Osteocyte (in vitro differentiated cells): ENCODE measurements around the gene PTPRC. TPM values are rescaled to one million over a fixed set of nuclear protein-coding genes. Genes with fewer than 3 reads are reported as not detected.

ENCODE experiments used
- DNase-seq: peaks from one replicate; pipeline ENCODE4 v3.0.0; 2021; ENCODE audit warnings: mixed read lengths; ENCODE audit not compliant: unreplicated experiment; ENCODE audit errors: extremely low spot score
- H3K27ac Mint-ChIP-seq: one replicate; pipeline ENCODE4 v1.8.0; 2021; ENCODE audit warnings: mild to moderate bottlenecking, mixed read lengths; ENCODE audit not compliant: unreplicated experiment
- H3K27me3 Mint-ChIP-seq: one replicate; pipeline ENCODE4 v1.8.0; 2021; ENCODE audit warnings: mixed read lengths; ENCODE audit not compliant: unreplicated experiment
- H3K36me3 Mint-ChIP-seq: one replicate; pipeline ENCODE4 v1.8.0; 2021; ENCODE audit warnings: mixed read lengths; ENCODE audit not compliant: unreplicated experiment
- H3K4me1 Mint-ChIP-seq: one replicate; pipeline ENCODE4 v1.8.0; 2021; ENCODE audit warnings: mixed read lengths; ENCODE audit not compliant: unreplicated experiment
- H3K4me3 Mint-ChIP-seq: one replicate; pipeline ENCODE4 v1.8.0; 2021; ENCODE audit warnings: mild to moderate bottlenecking, moderate library complexity, mixed read lengths; ENCODE audit not compliant: unreplicated experiment
- H3K9me3 Mint-ChIP-seq: one replicate; pipeline ENCODE4 v1.8.0; 2021; ENCODE audit warnings: mixed read lengths; ENCODE audit not compliant: unreplicated experiment
- CTCF ChIP-seq: fragments of 200-600 bp; sonication (generic); IDR thresholded peaks from 2 replicates; pipeline ENCODE4 v1.5.0; 2021; ENCODE audit warnings: antibody characterized with exemption, mild to moderate bottlenecking, moderate library complexity
- total RNA-seq: library from RNA; stranded (reverse); gene quantifications from 2 replicates; pipeline ENCODE4 v1.2.1, GENCODE V29; 2021

Gene PTPRC
- total RNA-seq, 1 donor from 2014 or later, result not detected

- peaks cover 5% of the 10 kb centered on the region for H3K9me3 Mint-ChIP-seq
- H3K4me1 Mint-ChIP-seq, result peaks cover 9% of the 10 kb centered on the region
- no peak for DNase-seq
- no peaks in the 10 kb centered on the region for H3K27me3 Mint-ChIP-seq
- no peak overlapping the region for H3K27ac Mint-ChIP-seq
- H3K36me3 Mint-ChIP-seq, result no peaks in the 10 kb centered on the region
- no peak for TF ChIP-seq CTCF
- no peak overlapping the region for H3K4me3 Mint-ChIP-seq
Observed at GRCh38 chr1:198627436-198628066, 11.3 kb upstream of the PTPRC start.

GRCh38 chr1:198628067-198628455 lies 10.8 kb upstream of the PTPRC start:
- no peaks in the 10 kb centered on the region for H3K27me3 Mint-ChIP-seq
- H3K36me3 Mint-ChIP-seq, result no peaks in the 10 kb centered on the region
- no peak overlapping the region for H3K4me3 Mint-ChIP-seq
- peak overlapping the region; percentile 13 for H3K27ac Mint-ChIP-seq
- no peak for TF ChIP-seq CTCF
- H3K4me1 Mint-ChIP-seq, result peaks cover 9% of the 10 kb centered on the region
- H3K9me3 Mint-ChIP-seq, result peaks cover 5% of the 10 kb centered on the region
- no peak for DNase-seq

- no peak for DNase-seq
- Mint-ChIP-seq H3K27ac (no peak overlapping the region), H3K4me3 (no peak overlapping the region), H3K36me3 (no peaks in the 10 kb centered on the region), H3K27me3 (no peaks in the 10 kb centered on the region), H3K4me1 (peaks cover 6% of the 10 kb centered on the region), H3K9me3 (peaks cover 5% of the 10 kb centered on the region)
- no peak for TF ChIP-seq CTCF
Observed at GRCh38 chr1:198629610-198630009, 9.2 kb upstream of the PTPRC start.

GRCh38 chr1:198630863-198631262 lies 8.0 kb upstream of the PTPRC start:
- DNase-seq, result no peak
- Mint-ChIP-seq H3K36me3 (no peaks in the 10 kb centered on the region), H3K4me3 (no peak overlapping the region), H3K27me3 (no peaks in the 10 kb centered on the region), H3K27ac (no peak overlapping the region), H3K9me3 (peaks cover 5% of the 10 kb centered on the region), H3K4me1 (peaks cover 6% of the 10 kb centered on the region)
- TF ChIP-seq CTCF, result no peak

- Mint-ChIP-seq H3K4me1 (peaks cover 6% of the 10 kb centered on the region), H3K27ac (no peak overlapping the region), H3K36me3 (no peaks in the 10 kb centered on the region), H3K9me3 (peaks cover 5% of the 10 kb centered on the region), H3K4me3 (no peak overlapping the region), H3K27me3 (no peaks in the 10 kb centered on the region)
- DNase-seq, result no peak
- TF ChIP-seq CTCF, result no peak
Observed at GRCh38 chr1:198631292-198631691, 7.5 kb upstream of the PTPRC start.
